ENCODE results near the gene TRA2A. TPM values are rescaled to one million over a fixed set of nuclear protein-coding genes. Genes with fewer than 3 reads are reported as not detected.

Gene TRA2A
- total and polyA plus RNA-seq, 9 of the 15 experiments (the other 6 are each of a cell fraction or from before 2014, with no cell fraction given) = 22.7 to 210 (median 73.9) TPM

- TF ChIP-seq MGA (IDR thresholded peaks at IDR 0.05) (no peak), LARP7 (IDR thresholded peaks at IDR 0.05) (no peak), ZBTB26 (CRISPR knock-in tag; IDR thresholded peaks at IDR 0.05) (no peak), ZBTB5 (IDR thresholded peaks at IDR 0.05) (no peak), NRF1 (conservative IDR thresholded peaks at IDR 0.05 in 1 of 2, IDR thresholded peaks at IDR 0.05 in 1 of 2) (peak in 1 of 2 experiments; percentile 42; a peak in 1 of 4 replicates), SIN3A (IDR thresholded peaks at IDR 0.05; ENCODE audit: borderline replicate concordance in 2 of 2, control insufficient read depth in 1 of 2, low read depth in 2 of 2, low read length in 2 of 2) (peak; percentile 53 to 57; a peak in 1 of 4 replicates), PRDM10 (IDR thresholded peaks at IDR 0.05; ENCODE audit: partially characterized antibody) (peak; percentile 36)
Measured at GRCh38 chr7:23467806-23468525, 63.8 kb downstream of the TRA2A start (continued).

Measured in K562 (cell line).